ACHN (cell line): ENCODE results near the gene C1QTNF3.

Experiments used
- DNase-seq: peaks from one replicate; pipeline ENCODE4 v3.0.0-alpha.2; 2015
- in situ Hi-C: cut with HindIII; loops from 2 replicates; pipeline ENCODE4 v1.10.0; 2017; ENCODE audit warnings: low sequenced_read_pairs, low pct_ligation_motif_present, low pct_unique_long_range_greater_than_20kb

Gene C1QTNF3

GRCh38 chr5:33976307-33976706 is 66.7 kb downstream of the C1QTNF3 start:
- in situ Hi-C loops, result no loop called here
- no peak for DNase-seq

- no peak for DNase-seq
These were observed 67.2 kb downstream of the C1QTNF3 start for GRCh38 chr5:33975852-33976251.

GRCh38 chr5:33973271-33973670 is 69.7 kb downstream of the C1QTNF3 start:
- no peak for DNase-seq
- in situ Hi-C loops, result no loop called here

More at GRCh38 chr5:33975852-33976251, 67.2 kb downstream of the C1QTNF3 start:
- in situ Hi-C loops, result no loop called here

DNA sequence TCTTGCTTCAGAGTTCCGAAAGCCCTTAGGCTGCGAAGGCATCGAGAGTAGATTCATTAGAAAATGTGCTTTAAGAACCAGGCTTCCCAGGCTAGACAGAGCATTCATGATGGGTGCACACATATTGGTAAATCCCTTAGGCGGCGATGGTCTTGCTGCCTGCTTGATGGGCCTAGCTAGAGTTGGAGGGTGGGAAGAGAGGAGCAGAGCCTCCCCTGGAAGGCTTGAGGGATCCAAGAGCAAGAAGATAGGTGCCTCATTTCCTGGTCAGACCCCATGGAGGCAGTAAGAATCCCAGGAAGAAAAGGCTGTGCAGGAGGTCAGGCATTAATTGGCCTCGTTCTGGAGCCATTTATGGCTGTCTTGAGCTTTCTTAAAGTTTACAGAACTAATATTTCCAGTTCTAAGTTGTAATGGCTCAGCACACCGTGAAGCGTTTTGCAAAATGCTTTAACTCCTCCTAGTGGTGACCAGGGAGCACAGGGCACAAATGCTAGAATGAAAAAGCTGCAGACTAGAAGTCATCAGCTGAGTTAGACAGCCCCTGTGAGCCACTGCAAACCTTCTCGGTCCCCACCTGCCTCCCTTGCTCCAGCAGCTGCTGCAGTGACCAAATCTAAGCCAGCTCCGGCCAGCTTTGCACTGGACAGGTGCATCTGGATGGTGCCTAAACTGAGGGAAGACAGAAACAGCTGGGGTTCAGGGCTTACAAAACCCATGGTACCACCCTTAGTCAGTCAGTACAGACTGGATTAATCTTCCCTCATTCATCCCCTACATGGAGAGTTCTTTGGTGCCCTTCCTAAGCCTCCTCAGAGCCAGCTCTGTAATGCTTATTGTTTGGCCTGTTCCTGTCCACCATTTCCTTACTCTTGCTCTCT is 73.2 kb downstream of the C1QTNF3 start:
- peak; percentile 6 for DNase-seq
- in situ Hi-C loops, result no loop called here

GRCh38 chr5:33968211-33969005 is 74.6 kb downstream of the C1QTNF3 start:
- no peak for DNase-seq
- in situ Hi-C loops, result no loop called here
